Dedifferentiated amniotic fluid mesenchymal stem cell (primary cell): Measurements from ENCODE around the gene IL11.

Experiments used
- DNase-seq: peaks from one replicate; pipeline ENCODE4 v3.0.0-alpha.2; 2016; ENCODE audit errors: extremely low spot score

IL11 gene

DNA sequence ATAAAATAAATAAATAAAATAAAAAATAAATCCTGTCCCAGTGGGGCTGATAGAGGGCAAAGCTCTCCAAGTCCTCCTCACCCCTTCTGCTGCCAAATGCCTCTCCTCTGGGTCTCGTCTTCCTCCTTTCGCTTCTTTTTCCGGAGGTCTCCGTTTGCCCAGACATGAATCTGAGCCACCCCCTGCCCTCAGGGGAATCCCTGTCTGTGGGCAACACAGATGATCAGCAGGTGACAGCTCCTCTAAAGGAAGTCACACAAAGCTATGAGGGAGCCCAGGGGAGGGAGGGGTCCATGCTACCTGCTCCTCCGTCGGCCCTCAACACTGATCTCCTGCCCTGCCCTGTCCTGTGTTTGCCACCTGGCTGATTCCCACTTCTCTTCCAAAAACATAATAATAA is 45.6 kb downstream of the IL11 start:
- DNase-seq: no peak

DNA sequence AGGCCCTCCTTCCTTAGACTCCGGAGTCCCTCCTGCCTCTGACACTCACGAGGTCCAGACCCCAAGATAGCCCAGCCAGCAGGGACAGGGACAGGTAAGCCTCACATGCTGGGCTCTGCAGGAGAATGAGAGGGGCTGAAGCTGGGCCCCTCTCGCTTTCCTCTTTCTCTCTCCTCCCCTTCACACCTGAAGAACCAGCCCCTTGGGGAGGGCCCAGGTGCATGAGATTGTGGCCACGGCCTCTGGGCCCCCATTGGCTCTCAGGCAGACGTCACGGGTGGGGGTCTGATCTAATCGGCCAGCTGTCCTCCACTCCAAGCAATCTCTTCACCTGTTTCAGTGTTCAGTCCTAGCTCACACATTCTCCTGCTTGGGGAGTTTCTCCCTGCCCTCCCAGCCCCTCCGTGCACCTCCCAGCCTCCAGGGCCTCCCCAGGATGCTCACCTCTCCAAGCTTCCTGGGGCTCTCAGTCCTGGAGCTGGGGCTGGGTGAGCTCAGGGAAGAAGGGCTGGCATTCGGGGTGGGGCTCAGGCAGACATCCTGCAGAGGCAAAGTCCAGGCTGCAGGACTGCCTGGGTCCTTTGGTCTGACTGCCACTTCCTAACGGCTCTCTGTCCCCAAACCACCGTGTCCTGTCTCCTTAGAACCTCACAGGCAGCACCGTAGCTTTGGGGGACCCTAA is 47.9 kb downstream of the IL11 start:
- DNase-seq: no peak

DNA sequence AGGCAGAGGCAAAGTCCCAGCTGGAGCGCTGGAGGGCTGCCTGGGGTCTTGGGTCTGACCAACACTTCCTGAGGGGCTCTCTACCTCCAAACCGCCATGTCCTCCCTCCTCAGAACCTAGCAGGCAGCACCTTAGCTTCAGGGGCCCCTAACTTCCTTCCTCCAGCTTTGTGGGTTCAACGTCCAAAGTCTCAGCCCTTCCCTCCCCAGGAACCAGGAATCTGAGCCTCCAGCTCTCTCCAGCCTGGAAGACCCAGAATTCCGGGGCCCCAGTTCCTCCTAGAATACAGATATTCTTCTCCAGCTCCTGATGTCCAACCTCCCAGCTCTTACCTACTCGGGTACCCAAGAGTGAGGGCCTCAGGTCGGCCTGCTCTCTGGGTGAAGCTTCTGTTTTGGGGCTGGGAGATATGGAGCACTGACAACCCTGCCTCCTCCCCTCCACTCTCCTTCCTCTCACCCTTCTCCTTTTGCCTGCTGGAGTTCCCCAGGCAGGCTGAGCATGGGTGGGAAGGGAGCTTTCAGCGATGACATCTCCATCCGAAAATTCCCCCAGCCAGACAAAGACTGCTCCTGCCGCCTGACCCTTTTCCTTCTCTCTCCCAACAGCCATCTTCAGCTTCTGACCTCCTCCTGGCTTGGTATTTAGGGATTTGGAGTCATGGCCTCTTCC is 48.7 kb downstream of the IL11 start:
- no peak for DNase-seq

DNA sequence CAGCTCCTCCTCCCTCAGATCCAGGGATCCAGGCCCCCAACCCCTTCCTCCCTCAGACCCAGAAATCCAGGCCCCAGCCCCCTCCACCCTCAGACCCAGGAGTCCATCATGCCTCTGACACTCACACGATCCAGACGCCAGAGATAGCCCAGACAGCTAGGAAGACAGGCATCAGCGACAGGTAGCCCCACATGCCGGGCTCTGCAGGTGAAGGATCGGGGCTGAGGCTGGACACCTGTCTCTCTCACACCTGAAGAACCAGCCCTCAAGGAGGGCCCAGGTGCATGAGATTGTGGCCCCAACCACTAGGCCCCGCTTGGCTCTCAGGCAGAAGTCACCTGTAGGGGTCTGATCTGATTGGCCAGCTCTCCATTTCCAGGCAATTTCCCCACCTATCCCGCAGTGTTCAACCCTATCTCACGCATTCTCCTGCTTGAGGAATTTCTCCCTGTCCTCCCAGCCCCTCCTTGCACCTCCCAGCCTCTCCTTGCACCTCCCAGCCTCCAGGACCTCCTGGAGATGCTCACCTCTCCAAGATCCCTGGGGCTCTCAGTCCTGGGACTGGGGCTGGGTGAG is 49.3 kb downstream of the IL11 start:
- no peak for DNase-seq

DNA sequence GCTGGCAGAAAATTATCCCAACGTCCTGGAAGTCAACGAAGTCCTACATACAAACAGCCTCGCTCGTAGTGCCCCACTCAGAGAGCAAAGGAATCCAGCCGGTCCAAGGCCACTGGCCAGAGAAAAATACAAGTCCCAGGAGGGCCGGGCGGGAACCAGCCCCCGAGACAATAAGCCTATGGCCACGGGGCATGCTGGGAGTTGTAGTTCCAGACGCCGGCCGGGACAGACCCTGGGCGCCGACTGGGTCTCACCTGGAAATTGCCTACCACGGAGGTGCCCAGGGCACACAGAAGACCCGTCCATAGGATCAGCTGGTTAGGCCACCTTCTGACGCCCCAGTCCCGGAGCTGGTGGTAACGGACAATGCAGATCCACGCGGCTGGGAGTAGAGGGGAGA is 50.5 kb downstream of the IL11 start:
- DNase-seq: no peak

DNA sequence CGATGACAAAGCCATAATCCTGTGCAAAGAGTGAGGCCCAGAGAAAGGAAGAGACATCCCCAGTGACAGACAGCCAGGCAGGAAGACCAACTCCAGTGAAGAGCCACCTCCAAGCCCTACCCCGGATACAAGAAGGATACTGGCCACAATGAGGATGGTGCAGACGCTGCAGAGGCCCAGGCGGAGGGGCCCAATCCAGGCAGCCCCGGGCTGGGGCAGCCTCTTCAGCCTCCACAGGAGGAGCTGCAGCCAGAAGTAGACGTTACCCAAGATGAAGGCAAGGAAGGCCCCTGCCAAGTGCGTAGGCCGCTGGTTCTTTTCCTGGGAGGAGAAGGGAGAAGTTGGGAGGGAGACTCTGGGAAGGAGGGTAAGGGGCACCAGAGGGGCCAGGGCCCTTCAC is 53.6 kb downstream of the IL11 start:
- DNase-seq: no peak

DNA sequence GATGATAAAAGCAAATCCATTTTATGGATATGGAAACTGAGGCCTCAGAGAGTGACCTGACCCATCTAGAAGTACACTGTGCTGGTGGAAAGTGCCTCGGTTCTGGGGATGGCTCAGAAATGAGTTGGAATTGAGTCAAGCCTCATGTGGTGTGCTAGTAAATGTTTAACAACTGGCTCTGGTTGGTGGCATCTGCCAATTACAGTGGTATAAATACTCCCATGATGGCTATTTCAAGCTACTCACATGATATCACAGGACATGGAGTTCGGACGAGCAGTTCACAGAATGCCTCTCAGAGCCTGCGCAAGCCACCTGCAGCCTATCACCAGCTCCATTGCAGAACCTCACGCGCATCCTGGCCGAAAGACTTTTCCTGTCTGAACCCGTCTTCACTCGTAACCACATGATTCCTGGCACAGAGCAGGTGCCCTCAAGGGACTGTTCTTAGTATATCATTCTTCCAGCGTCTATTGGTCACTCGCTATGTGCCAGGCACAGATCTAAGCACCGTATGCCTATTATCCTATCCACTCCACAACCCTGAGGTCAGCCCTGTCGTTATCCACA is 54.2 kb downstream of the IL11 start:
- DNase-seq: no peak

DNA sequence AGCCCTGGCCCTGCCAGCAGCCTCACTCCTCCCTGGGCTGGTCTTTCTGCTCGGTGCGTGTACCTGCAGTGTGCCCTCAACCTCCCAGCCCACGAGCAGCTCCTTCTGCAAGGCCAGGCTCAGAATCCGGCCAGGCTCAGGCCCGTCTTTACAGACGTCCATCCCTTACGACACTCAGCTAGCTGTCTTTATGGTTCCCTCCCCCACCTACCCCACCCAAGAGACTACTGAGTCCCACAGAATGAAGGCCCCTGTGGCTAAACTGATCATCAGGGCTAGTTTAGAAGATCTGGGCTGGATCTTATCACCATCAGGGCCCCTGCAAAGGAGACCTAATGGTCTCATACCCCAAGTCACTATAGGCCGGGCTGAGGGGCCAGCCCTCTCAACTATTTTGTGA is 55.9 kb downstream of the IL11 start:
- no peak for DNase-seq
